ENCODE data around the gene MOV10. TPM values are rescaled to one million over a fixed set of nuclear protein-coding genes. Genes with fewer than 3 reads are reported as not detected.

MOV10 gene
- total and polyA plus RNA-seq, 2 of the 13 experiments (the other 11 are each of a cell fraction or from before 2014, with no cell fraction given) = 56.4 to 58.2 TPM

DNA sequence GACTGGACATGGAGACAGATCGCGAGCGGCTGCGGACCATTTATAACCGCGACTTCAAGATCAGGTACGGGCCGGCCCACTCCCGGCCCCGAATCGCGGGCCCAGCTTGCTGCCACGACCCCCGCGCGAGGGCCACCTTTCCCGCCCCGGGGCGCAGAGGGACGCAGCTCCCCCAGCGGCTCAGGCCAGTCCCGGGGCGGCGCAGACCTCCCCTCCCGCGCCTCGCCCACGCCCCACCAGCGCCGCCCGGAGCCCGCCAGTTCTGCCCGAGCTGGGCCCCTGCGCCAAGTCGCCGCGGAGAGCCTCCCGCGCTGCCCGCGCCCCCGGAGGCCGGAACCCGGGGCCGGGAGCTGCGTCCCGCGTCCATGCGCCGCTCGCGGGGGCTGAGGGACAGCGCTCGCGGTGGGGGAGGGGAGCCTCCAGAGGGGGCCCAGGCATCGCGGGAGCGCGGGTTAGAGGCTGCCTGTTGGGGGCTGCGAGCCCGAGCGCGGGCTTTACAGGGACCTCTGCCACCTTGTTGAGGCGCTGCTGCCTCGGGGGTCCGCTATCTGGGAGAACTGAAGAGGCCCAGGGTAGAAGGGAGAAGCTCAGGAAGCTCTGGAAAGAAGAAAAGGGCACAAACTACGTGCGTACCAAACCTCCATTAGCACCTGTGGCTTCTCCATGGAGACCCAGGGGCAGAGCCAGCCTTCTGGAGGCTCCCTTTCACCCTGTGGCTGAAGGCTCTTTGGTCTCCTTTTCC, 698 bp downstream of the MOV10 start (continued):
- TF ChIP-seq, protein P1, sequence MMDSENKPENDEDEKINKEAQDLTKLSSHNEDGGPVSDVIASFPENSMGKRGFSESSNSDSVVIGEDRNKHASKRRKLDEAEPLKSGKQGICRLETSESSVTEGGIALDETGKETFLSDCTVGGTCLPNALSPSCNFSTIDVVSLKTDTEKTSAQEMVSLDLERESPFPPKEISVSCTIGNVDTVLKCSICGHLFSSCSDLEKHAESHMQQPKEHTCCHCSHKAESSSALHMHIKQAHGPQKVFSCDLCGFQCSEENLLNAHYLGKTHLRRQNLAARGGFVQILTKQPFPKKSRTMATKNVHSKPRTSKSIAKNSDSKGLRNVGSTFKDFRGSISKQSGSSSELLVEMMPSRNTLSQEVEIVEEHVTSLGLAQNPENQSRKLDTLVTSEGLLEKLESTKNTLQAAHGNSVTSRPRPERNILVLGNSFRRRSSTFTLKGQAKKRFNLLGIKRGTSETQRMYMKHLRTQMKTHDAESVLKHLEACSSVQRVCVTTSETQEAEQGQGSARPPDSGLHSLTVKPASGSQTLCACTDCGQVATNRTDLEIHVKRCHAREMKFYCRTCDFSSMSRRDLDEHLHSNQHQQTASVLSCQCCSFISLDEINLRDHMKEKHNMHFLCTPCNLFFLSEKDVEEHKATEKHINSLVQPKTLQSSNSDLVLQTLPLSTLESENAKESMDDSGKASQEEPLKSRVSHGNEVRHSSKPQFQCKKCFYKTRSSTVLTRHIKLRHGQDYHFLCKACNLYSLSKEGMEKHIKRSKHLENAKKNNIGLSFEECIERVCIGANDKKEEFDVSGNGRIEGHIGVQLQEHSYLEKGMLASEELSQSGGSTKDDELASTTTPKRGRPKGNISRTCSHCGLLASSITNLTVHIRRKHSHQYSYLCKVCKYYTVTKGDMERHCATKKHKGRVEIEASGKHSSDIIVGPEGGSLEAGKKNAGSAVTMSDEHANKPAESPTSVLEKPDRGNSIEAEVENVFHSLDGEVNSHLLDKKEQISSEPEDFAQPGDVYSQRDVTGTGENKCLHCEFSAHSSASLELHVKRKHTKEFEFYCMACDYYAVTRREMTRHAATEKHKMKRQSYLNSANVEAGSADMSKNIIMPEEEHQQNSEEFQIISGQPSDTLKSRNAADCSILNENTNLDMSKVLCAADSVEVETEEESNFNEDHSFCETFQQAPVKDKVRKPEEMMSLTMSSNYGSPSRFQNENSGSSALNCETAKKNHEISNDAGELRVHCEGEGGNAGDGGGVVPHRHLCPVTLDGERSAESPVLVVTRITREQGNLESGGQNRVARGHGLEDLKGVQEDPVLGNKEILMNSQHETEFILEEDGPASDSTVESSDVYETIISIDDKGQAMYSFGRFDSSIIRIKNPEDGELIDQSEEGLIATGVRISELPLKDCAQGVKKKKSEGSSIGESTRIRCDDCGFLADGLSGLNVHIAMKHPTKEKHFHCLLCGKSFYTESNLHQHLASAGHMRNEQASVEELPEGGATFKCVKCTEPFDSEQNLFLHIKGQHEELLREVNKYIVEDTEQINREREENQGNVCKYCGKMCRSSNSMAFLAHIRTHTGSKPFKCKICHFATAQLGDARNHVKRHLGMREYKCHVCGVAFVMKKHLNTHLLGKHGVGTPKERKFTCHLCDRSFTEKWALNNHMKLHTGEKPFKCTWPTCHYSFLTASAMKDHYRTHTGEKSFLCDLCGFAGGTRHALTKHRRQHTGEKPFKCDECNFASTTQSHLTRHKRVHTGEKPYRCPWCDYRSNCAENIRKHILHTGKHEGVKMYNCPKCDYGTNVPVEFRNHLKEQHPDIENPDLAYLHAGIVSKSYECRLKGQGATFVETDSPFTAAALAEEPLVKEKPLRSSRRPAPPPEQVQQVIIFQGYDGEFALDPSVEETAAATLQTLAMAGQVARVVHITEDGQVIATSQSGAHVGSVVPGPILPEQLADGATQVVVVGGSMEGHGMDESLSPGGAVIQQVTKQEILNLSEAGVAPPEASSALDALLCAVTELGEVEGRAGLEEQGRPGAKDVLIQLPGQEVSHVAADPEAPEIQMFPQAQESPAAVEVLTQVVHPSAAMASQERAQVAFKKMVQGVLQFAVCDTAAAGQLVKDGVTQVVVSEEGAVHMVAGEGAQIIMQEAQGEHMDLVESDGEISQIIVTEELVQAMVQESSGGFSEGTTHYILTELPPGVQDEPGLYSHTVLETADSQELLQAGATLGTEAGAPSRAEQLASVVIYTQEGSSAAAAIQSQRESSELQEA (CRISPR knock-in tag; IDR thresholded peaks at IDR 0.05; ENCODE audit: not compliant biosample characterization) = peak; percentile 62
- TF ChIP-seq, protein P2, sequence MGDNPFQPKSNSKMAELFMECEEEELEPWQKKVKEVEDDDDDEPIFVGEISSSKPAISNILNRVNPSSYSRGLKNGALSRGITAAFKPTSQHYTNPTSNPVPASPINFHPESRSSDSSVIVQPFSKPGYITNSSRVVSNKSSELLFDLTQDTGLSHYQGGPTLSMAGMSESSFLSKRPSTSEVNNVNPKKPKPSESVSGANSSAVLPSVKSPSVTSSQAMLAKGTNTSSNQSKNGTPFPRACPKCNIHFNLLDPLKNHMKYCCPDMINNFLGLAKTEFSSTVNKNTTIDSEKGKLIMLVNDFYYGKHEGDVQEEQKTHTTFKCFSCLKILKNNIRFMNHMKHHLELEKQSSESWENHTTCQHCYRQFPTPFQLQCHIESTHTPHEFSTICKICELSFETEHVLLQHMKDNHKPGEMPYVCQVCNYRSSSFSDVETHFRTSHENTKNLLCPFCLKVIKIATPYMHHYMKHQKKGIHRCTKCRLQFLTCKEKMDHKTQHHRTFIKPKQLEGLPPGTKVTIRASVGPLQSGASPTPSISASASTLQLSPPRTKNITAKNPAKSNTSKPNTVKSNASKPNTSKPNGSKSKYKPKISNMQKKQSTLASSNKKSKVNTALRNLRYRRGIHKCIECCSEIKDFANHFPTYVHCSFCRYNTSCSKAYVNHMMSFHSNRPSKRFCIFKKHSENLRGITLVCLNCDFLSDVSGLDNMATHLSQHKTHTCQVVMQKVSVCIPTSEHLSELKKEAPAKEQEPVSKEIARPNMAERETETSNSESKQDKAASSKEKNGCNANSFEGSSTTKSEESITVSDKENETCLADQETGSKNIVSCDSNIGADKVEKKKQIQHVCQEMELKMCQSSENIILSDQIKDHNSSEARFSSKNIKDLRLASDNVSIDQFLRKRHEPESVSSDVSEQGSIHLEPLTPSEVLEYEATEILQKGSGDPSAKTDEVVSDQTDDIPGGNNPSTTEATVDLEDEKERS (CRISPR knock-in tag; IDR thresholded peaks at IDR 0.05) = no peak
- TF ChIP-seq ZNF234 (CRISPR knock-in tag; conservative IDR thresholded peaks at IDR 0.05) (no peak), PCBP1 (IDR thresholded peaks at IDR 0.05; ENCODE audit: borderline replicate concordance, low read depth, low read length) (0 out of 2 replicates have a peak, but pooled peaks have one; percentile 1), POLR2AphosphoS5 (IDR thresholded peaks at IDR 0.05; ENCODE audit: low read depth, low read length) (no peak), TAF1 (CRISPR knock-in tag; IDR thresholded peaks at IDR 0.05) (0 out of 2 replicates have a peak, but pooled peaks have one; percentile 0), SRSF1 (optimal IDR thresholded peaks at IDR 0.05; ENCODE audit: low read depth, low read length) (no peak), ZNF790 (CRISPR knock-in tag; IDR thresholded peaks at IDR 0.05; ENCODE audit: borderline replicate concordance) (peak; percentile 90), ZNF451 (CRISPR knock-in tag; IDR thresholded peaks at IDR 0.05) (peak; percentile 58; the same call in 1 of the 2 replicates), MED1 (CRISPR knock-in tag; IDR thresholded peaks at IDR 0.05) (peak; percentile 45; the same call in 1 of the 2 replicates), FOXP1 (IDR thresholded peaks at IDR 0.05) (no peak), FOXP1 (CRISPR knock-in tag; IDR thresholded peaks at IDR 0.05) (no peak)
- TF ChIP-seq, protein P3, sequence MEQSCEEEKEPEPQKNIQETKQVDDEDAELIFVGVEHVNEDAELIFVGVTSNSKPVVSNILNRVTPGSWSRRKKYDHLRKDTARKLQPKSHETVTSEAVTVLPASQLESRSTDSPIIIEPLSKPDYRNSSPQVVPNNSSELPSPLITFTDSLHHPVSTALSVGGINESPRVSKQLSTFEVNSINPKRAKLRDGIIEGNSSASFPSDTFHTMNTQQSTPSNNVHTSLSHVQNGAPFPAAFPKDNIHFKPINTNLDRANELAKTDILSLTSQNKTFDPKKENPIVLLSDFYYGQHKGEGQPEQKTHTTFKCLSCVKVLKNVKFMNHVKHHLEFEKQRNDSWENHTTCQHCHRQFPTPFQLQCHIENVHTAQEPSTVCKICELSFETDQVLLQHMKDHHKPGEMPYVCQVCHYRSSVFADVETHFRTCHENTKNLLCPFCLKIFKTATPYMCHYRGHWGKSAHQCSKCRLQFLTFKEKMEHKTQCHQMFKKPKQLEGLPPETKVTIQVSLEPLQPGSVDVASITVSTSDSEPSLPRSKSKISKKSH (CRISPR knock-in tag; IDR thresholded peaks at IDR 0.05; ENCODE audit: borderline replicate concordance) = no peak
- TF ChIP-seq, protein P4, sequence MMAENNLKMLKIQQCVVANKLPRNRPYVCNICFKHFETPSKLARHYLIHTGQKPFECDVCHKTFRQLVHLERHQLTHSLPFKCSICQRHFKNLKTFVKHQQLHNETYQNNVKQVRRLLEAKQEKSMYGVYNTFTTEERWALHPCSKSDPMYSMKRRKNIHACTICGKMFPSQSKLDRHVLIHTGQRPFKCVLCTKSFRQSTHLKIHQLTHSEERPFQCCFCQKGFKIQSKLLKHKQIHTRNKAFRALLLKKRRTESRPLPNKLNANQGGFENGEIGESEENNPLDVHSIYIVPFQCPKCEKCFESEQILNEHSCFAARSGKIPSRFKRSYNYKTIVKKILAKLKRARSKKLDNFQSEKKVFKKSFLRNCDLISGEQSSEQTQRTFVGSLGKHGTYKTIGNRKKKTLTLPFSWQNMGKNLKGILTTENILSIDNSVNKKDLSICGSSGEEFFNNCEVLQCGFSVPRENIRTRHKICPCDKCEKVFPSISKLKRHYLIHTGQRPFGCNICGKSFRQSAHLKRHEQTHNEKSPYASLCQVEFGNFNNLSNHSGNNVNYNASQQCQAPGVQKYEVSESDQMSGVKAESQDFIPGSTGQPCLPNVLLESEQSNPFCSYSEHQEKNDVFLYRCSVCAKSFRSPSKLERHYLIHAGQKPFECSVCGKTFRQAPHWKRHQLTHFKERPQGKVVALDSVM (CRISPR knock-in tag; IDR thresholded peaks at IDR 0.05) = peak; percentile 64
